Activated CD8-positive, alpha-beta memory T cell treated with anti-CD3 and anti-CD28 coated beads for 24 hours (primary cell): ENCODE data around the gene MAL.

Source experiments
- DNase-seq: peaks from one replicate; pipeline ENCODE4 v3.0.0-alpha.2; 2020

The MAL gene

DNA sequence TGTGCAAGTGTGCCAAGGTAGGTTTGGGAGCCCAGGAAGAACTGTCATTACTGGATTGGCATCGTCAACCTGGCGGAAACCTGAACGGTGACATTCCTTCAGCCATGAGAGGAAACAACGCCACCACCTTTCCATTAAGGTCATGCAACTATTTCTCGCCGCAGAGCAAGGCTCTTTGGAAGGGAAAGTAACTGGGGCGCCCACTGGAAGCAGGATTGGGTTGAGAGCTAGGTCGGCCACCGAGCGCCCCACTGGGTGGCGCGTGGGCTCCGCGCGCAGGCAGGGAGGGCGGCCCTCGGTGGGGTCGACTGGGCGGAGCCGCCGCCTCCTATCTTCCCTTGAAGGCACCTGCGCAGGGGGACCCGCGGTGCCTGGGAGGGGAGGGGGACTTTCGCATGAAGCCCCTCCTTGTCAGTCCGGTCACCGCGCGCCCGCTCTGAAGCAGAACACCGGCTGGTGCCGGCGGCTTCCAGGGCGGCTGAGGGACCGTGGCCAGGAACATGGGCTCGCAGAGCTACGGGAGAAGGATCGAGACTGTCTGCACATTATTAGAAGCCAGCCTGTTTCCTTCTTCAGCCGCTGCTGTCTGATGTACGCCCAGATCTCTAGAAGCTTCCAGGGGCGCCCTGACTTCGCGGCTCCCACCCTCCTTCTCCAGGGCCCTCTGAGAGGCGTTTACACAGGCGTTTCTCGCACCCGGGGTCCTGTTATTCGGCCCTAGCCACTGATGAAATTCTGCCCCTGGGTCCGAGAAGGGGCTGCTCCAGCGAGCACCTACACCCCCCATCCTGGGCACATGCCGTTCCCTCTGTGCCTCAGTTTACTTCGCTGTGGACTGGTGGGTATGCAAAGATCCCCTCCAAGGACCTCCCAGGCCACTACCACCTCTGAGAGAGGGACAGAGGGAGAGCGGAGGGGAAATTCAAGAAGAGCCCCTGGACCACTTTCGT is 27.3 kb upstream of the MAL start:
- no peak for DNase-seq

DNA sequence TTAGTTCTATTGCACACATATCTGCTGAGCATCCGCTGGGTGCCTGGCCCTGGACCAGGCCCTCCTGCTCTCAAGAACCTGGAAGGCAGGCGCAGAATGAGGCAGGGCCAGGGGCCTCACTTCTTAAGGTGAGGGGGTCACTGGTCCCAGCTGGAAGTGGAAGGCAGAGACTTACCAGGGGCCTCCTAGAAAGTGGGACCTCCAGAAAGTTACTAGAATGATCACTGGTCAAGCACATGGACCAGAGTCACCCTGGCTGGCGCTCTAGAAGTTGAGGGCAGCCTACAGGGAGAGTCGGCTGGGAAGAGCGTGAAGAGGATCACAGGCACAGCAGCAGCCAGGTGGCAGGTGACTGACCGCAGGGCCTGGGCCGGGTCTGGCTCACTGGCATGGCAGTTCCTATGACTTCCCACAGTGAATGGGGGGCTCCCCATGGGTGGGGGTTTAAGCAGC is 26.1 kb upstream of the MAL start:
- no peak for DNase-seq

DNA sequence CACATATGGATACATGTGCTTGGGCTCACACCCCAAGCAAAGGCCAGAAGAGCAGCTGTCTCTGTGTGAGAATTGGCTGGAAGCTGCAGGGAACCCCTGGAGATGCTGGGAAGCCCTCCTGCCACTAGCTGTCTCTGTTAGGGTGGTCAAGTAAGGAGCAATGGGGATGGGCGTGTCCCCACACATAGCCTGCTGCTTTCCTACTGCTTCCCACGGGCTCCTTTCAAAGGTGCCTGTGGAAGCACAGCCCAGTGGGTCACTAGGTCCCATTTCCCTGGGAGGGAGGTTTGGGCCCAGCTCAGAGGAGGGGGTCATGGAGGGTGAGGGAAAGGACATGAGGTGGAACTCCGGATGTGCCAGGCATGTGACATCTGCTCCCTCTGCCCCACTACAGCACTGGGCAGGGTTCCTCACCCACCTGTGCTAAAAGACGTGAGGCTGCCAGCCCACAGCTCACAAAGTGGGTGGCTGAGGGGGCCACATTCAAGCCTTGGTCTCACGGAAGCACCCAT is 24.4 kb upstream of the MAL start:
- no peak for DNase-seq

DNA sequence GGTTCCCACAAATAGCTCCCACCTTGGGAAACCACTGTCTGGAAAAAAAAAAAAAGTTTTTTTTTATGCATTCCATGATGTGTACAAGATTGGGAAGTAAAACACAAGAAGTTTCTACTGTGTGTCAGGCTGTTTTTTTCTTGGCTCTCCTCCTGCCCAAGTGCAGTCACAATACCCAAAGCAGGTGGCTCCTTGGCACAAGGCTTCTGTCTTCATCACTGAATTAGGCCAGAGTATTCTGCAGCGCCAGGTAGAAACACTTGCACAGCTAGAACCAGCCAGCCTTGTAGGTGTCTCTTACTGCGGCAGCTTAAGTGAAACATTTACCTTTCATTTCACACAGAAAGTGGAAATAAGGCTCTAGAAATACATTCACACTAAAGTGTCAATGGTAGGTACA is 23.8 kb upstream of the MAL start:
- DNase-seq, result no peak

DNA sequence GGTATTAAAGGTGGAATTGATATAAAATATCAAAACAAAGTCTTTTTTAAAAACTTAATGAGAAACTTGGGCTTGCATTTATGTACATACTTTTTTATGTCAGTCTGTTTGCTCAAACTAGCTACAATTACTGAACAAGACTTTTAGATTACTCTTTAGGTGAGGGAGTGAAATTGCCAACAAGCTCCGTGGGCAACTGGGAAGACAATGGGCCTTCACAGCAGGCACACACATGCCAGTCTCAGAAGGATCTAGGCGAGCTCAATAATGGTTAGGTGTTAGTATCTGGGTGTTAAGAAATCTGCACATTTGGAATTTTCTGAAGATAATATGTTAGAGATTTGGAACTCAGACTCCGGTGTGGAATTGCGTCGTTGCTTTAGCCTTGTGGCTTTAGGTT is 23.0 kb upstream of the MAL start:
- DNase-seq, result no peak

DNA sequence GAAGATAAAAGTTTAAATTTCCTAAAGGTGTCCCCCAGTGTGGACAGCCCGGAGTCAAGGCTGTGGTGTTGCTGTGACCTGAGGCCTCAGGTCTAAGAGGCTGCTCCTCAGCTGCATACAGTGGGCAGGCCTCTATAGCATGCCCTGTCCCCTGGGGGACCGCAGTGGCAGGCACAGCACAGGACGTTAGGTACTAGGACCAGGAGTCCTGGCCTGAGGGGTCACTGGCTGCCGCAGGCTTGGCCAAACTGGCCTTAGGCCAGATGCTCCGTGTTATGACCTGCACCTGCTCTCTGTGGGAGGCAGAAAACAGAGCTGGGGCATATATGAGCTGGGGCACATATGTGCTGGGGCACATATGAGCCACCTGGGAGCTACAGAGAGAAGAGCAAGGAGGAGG is 21.2 kb upstream of the MAL start:
- no peak for DNase-seq

DNA sequence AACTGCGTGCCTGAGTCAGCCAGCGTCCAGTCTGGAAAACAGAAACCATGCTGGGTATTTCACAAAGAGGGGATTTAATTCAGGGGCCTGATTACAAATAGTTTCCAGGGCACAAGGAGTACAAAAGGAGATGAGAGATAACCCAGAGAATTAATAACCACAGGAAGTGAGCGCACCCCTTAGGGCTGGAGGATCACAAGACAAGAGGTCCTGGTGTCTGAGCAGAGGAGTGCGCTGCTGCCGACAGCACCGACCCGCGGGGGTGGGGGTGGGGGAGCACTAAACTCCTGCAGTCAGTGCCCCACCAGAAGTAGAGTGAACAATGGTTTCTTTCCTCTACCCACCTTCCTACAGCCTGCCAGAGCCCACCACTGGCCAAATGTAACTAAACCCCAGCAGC is 20.8 kb upstream of the MAL start:
- DNase-seq, result no peak

DNA sequence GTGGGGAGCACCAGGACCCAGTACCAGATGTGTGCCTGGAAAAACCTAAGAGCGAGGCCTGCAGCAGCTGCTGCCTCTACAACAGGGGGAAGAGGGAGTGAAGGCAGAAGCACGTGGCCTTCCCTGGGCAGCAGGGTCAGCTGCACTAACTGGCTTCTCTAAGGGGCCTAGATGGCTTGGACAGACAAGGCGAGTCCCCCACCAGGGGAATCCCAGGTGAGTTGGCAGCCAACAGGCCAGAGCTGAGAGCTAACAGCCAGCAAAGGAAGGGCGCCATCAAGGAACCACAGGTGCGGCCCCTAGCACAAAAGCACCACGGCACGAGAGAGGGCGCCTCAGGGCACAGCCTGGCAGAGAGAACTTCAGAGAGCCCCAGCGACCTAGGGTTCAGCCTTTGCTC is 19.8 kb upstream of the MAL start:
- DNase-seq, result no peak

DNA sequence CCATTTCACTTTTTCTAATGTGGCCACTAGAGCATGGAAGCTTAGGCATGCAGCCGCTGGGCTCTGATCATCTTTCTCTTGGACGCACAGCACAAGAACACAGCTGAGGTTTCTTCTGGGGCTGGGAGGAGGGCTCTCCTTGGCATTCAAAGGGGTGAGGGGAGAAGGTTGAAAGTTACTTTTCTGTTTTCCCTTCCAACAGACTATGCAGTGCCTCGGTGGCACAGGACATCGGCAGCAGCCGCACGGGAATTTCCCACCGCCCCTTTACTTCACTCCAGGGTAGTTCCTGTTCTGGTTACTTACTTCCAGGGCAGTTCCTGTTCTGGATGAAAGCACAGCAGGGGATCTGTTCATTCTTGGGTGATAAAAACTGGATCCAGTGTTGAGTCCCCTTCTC is 18.9 kb upstream of the MAL start:
- no peak for DNase-seq

DNA sequence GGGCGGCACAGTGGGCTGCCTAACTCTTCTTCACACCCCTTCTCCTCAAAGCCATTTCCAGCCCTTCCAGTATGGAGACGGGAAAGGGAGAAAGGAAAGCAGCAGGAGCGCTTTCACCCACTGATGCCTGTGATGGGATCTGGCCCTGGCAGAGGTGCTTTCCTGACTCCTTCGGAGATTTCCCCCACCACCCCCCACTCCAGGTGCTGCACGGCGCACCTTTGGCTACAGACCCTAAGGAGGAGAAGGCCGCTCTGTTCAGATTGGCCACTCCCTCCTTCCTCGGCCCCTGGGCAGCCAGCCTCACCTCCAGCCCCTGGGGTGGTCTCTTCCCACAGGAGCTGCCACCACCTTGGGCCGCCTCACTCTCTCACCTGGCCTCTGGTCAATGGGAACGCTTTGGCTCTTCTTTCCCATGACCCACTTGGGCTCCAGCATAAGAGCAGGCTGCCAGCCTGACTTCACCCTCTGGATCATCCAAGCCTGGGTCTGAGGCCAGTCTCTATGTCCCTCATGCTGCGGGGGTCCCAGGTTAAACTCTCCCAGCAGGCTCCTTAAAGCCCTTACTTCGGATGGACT is 18.4 kb upstream of the MAL start:
- no peak for DNase-seq

DNA sequence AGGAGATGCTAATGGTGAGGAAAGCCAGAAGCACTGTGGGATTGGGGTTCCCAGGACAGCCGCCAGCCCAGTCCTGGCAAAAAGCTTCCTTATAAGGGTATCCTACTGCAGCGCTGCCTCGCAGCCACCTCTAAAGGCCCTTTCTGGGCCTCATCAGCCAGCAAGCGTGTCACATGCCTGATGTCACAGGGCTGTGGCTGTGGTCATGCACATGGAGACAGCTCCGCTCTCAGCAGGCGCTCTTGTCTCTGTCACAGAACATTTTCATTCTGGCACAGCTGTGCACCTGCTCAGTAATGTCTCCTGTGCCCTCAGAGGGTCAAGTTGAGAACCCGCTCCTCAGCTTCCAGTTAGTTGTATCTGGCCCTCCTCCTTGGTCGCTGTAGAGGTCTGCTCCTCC is 17.7 kb upstream of the MAL start:
- DNase-seq, result no peak

DNA sequence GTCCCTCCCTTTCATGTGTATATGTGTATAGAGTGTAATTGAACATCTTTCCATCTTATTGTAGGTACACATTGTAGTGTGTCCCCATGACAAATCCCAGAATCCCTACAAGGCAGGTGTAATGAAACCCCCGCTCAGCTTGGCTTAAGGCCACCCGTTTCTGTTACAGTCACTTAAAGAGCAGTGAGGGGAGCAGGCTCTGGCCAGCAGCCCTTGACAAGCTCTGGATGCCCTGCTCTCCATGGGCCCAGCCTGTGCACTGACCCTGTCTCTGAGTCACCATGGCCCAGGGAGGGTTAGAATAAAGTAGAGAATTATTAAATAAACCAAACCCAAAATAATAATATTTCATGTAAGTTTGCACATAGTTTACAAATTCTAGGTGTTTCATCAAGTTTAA is 17.2 kb upstream of the MAL start:
- no peak for DNase-seq

DNA sequence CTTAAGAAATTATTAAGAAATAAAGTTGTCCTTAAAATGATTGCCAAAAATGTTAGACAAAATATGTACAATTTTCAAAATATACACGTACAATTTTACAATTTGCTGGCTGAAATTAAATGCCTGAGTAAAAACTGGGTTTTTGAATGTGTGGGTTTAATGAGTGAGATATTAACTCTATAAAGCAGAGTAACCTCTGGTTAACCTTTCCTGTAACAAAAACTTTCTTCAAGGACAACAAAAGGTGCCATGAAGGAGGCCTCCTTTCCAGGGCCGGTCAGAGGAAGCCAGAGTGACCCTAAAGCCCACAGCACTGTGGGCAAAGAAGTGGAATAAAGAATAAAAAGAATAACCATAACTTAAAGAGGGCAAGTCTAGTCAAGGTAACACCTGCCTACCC is 16.5 kb upstream of the MAL start:
- no peak for DNase-seq

DNA sequence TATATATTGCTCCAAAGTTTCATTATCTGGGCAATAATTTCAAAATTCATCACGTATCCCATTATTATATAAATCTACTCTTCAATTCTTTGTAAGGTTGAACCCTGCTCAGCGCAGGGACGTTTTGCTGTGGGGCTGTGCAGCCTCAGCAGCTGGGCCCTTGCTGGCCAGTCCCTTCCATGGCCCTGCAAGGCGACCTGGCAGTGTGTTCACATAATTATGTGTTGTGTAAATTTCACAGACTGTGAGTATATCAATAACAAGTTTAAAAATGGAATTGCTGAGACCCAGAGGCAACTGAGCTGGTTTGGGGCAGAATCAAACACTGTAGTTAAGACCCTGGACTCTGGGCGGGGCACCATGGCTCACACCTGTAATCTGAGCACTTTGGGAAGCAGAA is 16.1 kb upstream of the MAL start:
- no peak for DNase-seq

DNA sequence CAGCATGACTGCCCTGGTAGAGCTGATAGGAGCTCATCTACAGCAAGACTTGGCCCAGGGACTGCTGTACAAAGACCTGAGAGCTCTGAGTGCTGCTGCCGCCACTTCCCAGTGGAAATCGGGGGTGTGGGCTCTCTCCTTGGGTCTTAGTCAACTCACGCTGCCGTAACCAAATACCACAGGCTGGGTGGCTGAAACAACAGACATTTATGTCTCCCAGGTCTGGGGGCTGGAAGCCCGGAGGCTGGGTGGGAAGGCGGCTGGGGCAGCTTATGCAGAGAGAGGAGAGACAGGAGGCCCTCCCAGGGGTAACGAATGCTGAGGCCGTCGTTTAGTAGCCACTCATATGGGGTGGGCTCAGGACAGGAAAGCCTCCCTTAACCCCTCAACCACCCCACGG is 15.4 kb upstream of the MAL start:
- DNase-seq, result no peak

DNA sequence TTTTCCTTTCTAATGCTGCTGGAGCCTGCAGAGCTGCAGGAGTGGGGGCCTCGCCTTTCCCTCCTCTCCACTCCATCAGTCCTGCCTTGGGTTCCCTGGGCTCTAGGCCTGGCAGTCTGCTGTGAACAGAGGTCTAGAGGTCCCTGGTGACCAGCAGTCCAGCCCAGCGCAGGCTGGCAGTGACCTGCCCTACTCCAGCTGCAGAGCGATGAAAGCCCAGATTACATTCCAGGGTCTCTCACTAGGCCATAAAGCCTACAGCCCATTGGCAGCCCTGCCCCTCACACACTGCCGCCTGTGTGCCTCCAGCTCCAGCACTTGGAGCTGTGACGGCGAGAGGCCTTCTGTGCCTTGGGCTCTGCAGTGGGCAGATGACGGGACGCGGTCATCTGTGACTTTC is 14.8 kb upstream of the MAL start:
- no peak for DNase-seq

DNA sequence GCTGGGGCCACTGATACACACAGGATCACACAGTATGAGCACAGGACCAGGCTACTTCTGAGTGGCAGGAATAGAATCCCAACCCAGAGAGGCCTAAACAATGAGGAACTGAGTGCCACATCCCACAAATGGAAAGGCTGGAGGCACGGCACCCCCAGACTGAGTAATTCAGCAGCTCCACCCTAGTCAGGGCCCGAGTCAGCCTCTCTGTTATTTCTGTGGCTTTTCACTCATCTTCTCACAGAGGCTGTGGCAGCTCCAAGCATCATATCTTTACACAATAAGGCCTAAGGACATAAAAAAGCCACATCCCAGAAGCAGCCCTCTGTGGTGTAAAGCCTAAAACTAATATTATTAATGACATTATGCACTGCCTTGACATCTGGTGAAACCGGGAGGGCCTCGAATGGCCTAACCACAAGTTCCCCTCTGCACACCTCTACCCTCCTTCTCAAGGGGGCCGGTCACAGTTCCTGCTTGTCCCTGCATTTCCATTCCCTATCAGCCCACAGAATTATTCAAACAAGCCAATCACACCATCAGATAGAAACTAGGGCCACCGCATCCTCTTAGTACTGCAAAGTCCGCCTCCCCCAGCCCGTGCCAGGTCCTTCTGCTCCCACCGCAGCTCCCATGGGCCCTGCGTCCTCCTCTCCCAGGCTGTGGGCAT is 12.5 kb upstream of the MAL start:
- no peak for DNase-seq

DNA sequence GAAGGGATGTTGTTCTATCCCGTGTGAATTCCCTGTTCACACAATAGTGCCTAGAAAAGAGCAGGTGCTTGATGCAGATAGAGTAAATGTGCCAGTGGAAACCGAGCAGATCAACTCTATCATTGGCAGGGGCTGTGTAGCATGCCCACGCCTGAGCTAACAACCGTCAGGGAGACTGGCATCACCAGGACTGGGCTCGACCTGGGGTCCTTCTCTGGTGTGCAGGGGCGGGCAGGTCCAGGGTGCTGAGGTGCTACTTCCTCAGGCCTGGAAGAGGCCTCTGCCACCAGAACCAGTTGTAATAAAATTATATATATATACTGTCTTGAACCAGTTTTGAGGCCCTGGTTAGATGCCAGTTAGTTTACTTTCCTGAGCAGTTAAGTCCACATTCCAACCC is 11.8 kb upstream of the MAL start:
- DNase-seq, result no peak

DNA sequence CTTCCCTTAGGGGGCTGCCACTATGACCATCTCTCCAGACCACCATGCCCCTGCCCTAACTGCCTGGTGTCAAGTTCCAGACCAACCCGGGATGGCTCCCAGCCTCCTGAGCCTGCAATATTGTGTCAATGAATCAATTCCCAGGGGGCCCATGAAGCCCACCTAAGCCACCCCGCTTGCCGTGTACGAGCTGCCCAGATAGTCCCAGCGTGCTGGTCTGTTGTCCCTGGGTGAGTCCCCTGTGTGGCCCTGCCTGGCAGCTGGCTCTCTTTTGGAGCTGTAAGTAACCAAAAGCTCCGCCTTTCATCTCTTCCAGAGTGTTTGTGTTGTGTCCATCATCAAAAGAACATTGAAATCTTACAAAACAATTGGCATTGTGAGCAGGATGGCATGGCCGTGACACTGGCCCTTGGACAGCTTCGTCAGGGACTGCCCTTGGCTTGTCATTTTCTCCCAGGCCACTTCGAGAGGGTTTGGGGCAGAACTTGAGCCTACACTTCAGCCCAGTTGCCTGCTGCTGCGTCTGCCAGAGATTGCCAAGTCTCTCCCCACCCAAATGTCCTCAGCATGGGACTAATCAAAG is 11.3 kb upstream of the MAL start:
- DNase-seq, result no peak

DNA sequence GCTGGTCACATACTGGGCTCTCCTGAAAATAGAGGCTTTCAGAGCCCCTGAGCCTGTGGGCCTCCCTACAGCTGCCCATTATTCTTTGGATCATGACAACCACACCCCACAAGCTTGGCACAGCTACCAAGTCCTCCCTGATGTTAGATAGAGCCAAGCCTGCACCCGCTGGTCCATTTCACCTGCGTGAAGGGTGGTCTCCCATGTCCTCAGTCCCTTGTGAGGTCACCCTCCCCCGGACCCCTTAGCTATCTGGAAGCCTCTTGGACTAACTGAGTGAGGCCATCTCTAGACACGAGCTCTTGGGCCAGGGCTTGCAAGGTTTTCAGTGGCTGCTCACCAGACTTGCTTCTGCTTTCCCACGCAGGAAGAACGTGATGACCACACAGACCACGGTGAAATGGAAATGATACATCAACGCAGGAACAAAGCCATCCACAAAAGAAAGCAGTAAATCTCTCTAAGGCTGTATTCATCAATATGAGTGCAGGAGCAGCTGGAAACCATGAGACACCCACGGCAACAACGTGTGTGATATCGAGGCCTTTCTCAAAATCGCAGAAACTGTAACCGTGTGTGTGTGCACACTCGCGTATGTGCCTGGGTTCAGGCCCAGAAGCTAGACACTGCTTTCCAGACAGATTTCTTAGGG is 10.1 kb upstream of the MAL start:
- no peak for DNase-seq

DNA sequence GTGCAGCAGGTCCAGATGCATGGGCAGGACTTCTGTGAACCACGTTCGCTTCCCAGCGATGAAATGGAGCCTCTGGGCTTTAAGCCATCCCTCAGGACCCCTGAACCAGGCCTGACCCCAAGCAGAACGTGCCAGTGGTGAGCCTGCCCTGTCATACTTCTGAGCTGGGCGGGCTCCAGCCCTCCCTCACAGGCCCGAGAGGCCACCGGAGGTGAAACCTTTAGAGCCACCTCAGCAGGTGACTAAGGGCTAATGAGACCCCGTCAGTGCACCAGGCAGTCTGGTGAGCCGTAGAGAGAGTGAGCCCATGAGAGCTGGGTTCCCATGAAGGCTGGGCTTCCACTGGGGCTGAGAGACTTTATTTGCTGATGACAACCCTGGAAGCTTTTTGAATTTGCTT is 8.9 kb upstream of the MAL start:
- no peak for DNase-seq

DNA sequence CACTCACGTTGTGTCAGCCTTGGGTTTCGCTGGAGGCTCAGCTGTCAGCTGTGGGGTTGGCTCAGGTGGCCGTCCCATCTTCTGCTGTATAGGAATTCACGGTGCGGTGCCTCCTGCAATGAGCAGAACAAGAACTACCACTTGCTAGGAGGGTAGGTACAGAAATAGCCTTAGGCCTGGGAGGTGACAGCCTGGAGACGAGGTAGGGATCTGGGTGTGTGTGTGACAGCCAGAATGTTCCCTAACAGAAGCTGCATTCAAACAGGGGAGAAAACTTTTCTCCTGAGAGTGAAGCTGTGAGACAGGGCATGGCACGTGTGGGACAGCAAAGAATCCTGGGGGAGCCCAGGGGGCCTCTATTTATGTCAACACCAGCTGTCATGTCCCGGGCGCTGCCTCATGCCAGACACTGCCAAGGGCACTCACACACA is 8.4 kb upstream of the MAL start:
- no peak for DNase-seq

DNA sequence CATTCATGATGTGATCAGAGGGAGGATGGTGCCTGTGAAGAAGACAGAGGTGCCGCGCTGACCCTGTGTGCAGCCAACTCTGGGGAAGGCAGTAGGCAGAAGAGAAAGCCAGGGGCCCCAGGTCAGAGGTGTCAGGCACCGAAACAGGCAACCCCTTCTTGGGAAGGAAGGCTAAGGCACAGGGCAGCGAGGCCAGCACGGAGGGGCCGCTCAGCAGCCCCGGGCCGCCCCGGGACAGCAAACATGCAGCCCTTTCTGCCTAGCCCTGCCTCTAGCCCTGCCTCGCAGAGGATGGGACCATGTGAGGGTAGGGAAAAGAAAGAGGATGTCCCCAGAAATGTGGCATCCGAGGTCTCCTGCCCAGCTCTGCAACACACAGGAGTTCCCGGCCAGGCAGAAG is 7.7 kb upstream of the MAL start:
- DNase-seq, result no peak
